GM19452 (cell line): ENCODE results near the gene METTL26.

Experiments used
- ATAC-seq: cut with Tn5 transposase; IDR thresholded peaks from one replicate; pipeline ENCODE4 v1.9.1; 2021; ENCODE audit not compliant: unreplicated experiment

METTL26 gene

DNA sequence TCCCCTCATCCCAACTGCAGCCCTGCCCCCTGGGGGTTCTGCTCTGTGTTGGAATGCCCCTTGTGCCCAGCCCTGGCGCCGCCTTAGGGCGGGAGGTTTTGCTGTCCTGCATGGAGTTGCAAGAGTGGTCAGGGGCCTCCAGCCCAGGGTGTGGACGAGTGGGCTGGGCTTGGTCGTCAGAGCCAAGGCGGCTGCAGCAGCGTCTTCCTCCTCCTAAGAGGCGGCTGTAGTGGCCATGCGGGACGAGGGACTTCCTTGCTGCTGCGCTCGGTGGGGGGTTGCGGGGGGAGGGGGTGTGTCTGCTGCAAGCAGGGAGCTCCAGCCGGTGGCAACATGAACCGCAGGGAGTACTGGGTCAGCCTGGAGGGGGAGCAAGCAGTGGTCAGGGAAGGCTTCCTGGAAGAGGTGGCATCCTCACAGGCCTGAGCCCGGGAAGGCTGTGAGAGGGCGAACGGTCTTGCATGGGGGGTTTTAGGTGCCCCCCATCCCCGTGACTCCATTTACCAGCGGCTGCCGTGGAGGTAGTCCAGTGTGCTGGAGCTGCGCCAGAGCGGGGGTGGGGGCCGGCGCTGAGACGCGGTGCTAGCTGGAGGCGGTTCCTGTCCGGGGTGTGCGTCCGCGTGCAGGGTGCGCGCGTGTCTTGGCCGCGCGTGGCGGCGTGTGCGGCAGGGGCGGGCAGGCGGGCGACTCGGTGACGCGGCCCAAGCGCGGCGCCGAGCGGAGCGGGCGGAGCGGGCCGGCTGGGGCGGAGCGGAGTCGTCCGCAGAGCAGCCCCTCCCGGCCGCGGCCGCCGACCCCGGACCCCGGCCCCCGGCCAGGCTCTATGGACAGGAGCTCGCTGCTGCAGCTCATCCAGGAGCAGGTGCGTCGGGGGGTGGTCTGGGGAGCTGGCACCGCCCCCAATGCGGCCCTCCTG, 39.1 kb upstream of the METTL26 start, which contains the start of gene RHBDL1:
Gene RHBDL1, plus strand, starts transcription at position 704 of the 916 bp plus-strand sequence. Its CDS starts 120 bp downstream, at position 824.
- no peak for ATAC-seq

DNA sequence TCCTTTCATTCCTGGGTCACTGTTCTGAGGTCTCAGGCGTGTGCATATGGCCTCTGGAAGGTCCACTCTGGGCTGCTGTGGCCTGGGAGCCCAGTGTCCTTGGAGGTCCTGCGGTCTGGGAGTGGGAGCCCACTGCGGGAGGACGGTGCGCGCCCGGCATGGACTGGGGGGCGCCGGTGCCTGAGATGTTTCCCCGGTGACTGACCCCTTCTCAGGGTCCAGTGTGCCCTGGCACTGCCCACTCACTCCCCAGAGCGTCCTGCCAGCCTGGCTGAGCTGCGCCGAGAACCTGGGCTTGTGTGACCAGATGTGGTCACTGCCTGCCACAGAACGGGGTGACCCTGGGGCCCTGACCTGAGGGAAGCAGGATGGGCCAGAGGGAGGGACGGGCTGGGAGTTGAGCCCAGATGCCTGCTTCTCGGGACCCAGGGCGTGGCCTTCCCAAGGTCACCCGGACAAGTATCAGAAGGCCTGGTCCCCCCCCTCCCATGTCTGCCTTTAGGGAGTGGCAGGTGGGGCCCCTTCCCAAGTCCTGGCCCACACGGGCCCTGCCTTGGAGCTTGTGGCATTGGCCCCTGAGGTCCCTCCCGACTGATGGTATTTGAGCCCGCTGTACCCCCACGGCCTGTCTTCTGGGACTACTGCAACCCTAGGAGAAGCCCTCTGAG, 38.2 kb upstream of the METTL26 start:
- no peak for ATAC-seq

DNA sequence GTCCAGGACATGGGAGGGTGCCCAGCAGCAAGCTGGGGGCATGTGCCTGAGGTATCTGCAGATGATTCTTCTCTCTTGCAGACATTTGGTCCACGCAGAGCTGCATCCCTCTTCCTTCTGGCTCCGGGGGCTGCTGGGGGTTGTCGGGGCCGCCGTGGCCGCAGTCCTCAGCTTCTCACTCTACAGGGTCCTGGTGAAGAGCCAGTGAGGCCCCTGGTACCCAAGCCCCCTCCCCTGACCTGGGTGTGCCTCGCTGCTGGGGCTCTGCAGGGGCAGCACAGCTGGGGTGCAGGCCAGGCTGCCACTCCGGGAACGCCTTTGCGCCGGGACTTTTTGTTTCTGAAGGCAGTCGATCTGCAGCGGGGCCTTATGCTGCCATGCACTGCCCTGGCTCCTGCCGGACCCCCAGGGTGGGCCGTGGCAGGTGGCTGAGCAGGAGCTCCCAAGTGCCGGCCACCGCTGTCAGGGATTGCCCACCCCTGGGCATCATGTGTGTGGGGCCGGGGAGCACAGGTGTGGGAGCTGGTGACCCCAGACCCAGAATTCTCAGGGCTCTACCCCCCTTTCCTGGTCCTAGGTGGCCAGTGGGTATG, 37.4 kb upstream of the METTL26 start:
- ATAC-seq: no peak

DNA sequence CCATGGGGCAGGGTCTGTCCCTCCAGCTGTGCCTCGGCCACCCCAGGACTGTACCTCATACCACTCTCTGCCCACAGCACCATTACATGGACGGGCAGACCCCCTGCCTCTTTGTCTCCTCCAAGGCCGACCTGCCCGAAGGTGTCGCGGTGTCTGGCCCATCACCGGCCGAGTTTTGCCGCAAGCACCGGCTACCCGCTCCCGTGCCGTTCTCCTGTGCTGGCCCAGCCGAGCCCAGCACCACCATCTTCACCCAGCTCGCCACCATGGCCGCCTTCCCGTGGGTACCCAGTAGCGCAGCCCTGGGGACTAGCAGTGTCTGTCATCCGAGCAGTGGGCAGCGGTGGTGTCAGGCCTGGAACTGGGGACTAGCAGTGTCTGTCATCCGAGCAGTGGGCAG, 36.7 kb upstream of the METTL26 start:
- ATAC-seq: no peak

DNA sequence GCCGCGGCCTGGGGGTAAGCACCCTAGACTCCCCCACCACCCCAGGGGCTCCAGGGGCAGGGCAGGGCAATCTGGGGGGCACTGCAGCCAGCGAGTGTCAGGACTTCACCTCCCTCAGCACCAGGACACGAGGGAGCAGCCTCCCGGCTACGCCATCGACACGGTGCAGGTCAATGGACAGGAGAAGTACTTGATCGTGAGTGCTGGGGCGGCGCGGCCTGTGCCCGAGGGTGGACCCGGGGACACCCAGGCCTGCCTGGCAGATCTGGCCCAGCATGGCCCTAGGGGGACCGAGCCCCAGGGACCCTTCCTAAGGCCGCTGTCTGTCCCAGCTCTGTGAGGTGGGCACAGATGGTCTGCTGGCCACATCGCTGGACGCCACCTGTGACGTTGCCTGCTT, 36.3 kb upstream of the METTL26 start:
- no peak for ATAC-seq

DNA sequence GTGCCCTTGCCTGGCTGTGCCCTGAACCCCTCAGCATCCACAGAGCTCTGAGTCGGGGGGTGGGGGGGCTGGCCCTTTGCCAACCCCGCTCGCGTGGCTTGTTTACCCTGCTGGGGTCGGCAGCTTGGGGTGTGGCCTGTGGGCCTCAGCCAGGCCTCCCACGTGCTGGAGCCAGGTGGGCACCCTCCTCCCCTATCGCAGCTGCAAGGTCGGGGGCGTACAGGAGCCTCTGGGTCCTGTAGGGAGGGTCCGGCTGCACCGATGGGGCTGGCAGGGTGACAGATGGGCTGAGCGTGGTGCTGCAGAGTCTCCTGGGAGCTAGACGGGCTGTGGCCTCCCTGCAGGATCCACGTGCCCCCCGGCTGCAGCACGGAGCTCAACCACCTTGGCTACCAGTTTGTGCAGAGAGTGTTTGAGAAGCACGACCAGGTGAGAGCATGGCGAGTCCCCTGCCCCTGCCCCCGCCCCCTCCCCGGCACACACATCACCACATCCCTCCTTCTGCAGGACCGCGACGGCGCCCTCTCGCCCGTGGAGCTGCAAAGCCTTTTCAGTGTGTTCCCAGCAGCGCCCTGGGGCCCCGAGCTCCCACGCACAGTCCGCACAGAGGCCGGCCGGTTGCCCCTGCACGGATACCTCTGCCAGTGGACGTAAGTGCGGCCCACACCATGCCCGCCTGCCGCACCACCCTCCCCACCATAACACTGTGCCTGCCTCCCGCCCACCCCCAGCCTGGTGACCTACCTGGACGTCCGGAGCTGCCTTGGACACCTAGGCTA, 35.4 kb upstream of the METTL26 start:
- ATAC-seq: no peak

DNA sequence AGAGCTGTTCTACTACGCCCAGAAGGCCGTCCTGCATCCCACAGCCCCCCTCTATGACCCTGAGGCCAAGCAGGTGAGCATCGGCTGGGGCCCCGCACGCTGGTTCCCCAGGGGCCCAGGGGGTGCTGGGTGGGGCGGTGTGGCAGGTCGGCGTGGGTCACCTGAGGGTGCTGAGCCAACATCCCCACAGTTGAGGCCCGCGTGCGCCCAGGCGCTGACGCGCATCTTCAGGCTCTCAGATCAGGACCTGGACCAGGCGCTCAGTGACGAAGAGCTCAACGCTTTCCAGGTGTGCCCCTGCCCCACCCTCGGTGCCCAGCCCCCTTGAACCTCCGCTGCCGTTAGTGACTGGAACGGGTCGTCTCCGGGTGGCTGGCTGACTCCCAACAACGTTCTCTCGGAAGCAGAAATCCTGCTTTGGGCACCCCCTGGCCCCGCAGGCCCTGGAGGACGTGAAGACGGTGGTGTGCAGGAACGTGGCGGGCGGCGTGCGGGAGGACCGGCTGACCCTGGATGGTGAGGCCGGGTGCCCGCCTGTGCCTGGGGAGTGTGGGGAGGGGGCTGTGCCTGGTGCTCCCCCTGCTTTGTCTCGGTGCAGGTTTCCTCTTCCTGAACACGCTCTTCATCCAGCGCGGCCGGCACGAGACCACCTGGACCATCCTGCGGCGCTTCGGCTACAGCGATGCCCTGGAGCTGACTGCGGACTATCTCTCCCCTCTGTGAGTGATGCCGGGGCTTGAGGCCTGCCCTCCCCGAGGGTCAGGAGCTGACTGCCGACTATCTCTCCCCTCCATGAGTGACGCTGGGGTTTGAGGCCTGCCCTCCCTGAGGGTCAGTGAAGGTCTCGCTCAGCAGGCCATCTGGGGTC, 34.6 kb upstream of the METTL26 start:
- no peak for ATAC-seq

DNA sequence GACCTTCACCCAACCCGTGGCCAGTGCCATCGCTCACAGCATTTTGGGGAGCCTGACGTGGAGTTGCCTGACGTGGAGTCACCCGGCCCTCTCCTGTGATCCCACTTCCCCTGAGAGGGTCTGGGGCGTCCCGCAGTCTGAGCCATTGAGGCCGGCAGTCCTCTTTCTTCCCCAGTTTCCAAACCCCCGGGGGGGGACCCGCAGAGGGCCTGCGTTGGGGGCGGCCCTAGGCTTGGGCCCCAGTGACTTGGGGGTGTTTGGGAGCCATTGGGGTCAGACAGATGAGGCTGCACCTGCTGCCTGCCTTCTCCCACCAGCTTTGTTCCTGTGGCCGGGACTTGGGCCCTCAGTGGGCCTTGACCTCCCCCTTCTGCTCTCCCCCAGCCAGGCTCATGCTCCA, 33.6 kb upstream of the METTL26 start:
- ATAC-seq: no peak

DNA sequence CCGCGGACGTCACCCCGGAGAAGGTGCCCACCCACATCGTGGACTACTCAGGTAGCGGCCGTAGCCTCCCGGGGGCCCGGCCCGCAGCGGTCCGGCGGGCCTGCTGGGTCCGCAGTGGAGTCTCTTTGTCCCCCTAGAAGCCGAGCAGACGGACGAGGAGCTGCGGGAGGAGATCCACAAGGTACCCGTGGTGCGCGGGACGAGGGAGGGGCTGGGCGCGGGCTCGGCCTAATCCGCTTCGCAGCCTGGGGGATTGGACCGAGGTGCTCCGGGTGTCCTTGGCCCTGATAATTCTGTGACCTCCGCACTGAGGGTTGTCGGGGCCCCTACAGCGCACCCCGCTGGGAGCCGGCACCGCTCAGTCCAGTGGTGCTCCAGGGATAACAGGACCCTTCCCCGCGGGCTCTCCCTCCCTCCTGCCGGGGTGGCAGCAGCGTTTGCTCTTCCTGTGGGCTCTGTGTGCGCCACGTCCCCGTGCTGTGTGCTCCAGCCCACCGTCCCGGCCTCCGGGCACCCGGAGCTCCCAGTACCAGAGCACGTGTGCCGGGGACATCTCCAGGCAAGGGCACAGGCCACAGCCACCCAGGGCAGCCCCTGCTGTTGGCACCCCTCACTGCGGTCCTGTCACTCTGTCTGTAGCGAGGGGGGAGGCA, 32.5 kb upstream of the METTL26 start:
- ATAC-seq: no peak

DNA sequence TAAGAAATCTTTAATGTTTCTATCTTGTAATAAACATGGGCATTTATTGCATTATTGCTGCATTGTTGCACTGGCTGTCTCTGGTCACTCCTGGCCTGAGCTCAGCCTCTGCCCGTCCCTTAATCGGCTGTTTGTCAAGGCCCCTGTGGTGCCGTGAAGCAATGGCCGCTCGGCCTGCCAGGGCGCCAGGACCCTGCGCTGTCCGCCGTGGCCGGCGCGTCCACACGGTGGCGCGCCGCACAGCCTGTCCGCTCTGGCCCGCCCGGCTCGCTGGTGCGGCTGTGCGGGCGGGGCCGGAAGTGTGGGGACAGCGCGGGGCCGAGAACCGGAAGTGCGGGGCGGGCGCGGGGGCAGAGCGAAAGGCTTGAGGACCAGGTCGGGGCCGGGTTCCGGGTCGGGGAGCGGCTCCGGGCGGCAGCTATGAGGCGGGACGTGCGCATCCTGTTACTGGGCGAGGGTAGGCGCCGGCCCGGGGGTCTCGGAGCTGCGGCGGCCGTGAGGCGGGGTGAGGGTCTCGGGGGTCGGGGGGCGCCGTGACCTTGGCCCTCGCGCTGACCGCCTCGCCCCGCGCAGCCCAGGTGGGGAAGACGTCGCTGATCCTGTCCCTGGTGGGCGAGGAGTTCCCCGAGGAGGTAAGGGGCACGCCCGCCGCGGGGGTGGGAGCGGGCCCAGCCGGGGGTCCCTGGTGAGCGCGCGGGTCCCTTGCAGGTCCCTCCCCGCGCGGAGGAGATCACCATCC, 31.8 kb upstream of the METTL26 start, which contains the start of gene RHOT2:
Gene RHOT2, plus strand, starts transcription at position 353 of the 739 bp plus-strand sequence. Its CDS starts 68 bp downstream, at position 421.
- ATAC-seq: peak; percentile 88

DNA sequence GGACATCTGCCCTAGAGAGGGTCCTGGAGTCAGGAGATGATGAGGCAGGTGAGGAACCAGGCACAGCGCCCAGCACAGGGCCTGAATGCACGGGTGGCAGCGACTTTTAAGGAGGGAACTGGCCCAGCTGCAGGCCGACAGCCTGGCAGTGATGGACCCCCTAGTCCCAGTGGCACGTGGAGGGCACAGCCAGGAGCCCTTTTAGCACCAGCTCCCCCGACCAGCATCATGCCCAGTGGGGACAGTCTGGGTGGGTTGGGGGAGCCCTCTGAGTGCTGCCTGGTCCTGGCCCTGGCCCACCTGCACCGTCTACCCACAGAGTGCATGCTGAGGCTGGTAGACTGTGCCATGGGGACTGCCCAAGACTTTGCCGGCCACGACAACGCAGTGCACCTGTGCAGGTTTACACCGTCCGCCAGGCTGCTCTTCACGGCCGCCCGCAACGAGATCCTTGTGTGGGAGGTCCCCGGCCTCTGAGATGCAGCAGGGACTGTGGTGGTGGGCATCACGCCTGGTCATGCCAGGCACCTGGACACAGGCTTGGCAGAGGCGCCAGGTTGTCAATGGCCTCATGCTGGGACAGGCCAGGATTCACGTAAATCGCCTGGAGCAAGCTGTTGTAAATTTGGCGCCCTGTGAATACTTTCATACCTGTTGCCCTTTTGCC, 31.1 kb upstream of the METTL26 start:
- no peak for ATAC-seq

DNA sequence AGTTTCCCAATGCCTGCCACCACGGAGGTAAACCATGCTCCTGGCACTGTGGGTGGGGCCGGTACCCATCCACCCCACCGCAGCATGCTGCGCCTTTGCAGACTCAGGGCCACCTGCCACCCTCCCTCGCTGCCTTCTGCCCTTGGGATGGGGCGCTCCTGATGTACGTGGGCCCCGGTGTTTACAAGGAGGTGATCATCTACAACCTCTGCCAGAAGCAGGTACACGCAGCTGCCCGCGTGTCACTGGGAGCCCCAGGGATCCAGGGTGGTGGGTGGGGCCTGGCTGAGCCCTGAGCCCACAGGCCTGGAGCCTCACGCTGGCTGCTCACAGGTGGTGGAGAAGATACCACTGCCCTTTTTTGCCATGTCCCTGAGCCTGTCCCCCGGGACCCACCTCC, 30.5 kb upstream of the METTL26 start:
- ATAC-seq: no peak

DNA sequence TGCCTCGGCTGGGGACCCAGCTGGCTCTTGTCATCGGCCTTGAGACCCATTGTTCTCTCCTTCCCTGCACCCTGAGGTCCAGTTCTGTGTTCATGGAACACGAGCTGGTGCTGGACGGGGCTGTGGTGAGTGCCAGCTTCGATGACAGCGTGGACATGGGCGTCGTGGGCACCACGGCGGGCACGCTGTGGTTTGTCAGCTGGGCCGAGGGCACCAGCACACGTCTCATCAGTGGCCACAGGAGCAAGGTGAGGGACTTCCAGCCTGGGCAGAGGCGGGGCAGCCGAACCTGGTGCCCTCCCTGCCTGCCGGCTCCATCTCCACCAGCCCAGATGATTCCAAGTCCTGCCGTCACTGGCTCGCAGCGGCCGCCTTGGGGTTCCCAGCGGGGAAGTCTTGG, 26.5 kb upstream of the METTL26 start:
- ATAC-seq: no peak

DNA sequence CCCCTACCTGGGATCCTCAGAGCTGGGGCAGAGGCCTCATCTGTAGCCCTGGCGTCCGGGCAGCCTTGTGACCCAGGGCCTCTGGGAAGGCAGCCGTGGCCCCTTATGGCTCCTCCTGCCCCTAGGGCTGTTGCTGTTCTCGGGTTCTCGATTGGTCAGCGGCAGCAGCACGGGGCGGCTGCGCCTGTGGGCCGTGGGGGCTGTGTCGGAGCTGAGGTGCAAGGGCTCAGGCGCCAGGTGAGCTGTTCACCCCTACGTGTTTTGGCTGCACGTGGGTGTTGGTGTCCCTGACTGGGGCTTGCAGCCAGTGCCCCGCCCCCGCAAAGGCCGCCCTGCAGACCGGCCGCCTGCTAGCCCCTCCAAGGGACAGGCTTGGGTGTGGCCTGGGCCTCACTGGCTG, 26.0 kb upstream of the METTL26 start:
- no peak for ATAC-seq

DNA sequence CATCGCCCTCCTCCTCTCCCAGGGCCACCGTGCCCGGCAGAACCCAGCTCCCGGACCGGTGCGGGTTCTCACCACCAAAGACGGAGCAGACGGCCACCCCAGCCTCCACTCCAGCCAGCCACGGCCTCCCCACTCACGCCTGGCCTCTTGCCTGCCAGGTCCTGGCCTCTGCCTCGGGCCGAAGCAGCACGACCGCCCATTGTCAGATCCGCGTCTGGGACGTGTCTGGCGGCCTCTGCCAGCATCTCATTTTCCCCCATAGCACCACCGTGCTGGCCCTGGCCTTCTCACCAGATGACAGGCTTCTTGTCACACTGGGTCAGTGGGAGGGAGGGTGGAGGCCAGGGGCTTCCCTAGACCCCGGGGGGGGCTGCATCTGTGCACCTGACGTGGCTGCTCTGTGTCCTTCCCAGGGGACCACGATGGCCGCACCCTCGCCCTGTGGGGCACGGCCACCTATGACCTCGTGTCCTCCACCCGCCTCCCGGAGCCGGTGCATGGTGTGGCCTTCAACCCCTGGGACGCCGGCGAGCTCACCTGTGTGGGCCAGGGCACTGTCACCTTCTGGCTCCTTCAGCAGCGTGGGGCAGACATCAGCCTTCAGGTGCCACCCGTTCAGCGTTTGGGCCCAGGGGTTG, 25.2 kb upstream of the METTL26 start:
- no peak for ATAC-seq

DNA sequence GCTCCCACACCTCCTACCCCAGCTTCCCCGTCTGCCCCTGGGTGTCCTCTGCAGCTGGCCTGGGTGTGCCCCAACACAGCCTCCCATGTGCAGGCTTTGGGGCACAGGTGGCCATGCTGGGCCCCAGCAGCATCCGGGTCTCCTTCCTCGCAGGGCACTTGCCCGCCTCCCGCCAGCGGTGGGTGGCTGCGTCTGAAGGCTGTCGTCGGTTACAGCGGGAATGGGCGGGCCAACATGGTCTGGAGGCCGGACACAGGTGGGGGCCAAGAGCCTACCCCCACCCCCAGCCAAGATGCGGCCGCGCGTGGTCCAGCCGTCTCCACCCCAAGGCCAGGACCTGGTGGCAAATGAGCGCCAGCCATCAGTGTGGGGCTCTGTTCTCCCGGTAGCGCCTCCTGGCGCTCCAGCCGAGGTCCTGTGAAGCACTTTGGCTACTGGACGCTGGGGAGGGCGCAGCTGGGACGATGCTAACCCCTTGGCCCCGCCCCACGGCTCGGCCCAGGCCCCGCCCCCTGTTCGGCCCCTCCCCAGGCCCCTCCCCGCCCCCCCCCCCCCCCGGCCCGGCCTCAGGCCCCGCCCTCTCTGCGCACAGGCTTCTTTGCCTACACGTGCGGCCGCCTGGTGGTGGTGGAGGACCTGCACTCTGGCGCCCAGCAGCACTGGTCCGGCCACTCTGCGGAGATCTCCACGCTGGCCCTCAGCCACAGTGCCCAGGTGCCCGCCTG, 24.5 kb upstream of the METTL26 start:
- no peak for ATAC-seq

DNA sequence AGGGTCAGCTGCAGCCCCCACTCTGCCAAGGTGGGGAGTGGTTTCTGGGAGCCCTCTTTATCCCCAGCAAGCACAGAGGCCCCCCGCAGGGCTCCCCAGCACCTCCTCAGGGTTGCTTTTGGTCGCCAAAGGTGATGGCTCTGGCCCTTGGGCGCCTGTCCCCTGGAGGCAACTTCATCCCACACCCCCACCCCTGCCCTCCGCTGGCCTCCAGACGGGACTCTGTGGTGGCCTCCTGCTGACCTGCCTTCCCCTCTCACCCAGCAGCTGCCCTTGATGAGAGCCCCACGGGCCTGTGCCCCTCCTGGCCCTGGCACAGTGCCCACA, 24.0 kb upstream of the METTL26 start:
- no peak for ATAC-seq
